Frontal cortex (tissue), 4 donors: Measurements from ENCODE around the gene TAF8. TPM values are rescaled to one million over a fixed set of nuclear protein-coding genes. Genes with fewer than 3 reads are reported as not detected.
A peak's percentile ranks its signal among the peaks of the same experiment; 100 is the strongest.

ENCODE experiments used
- DNase-seq, 2 donors: peaks; one replicate each; pipeline ENCODE4 v3.0.0; 2012; ENCODE audit warnings: low spot score in 2 of 2
- FAIRE-seq: peaks from 2 replicates; lab custom pipeline; 2012; peaks lifted over from hg19 to GRCh38; lab: Jason Lieb, UNC
- total RNA-seq: library from RNA; depleted of rRNA; stranded (reverse); fragments of >200 nt; gene quantifications from one replicate; pipeline ENCODE4 v1.2.3, GENCODE V29; 2014
- donor health status: control.
- donor health status: control.
- donor health status: control.

Gene TAF8
- total RNA-seq, 1 donor from 2014 or later, result 4.5 TPM

- DNase-seq (no peak), FAIRE-seq (no peak)
These were observed 41.3 kb downstream of the TAF8 start for GRCh38 chr6:42091718-42092023.

GRCh38 chr6:42093582-42094329 is 43.4 kb downstream of the TAF8 start:
- DNase-seq, result no peak
- no peak for FAIRE-seq

- DNase-seq (no peak), FAIRE-seq (no peak)
These were observed 44.8 kb downstream of the TAF8 start for GRCh38 chr6:42095094-42095493.

- FAIRE-seq (no peak), DNase-seq (no peak)
These were observed 45.6 kb downstream of the TAF8 start for GRCh38 chr6:42095776-42096541.

- no peak for DNase-seq
- FAIRE-seq, result no peak
These were observed 49.2 kb downstream of the TAF8 start for GRCh38 chr6:42099340-42100028.

- FAIRE-seq, result no peak
These were observed 49.9 kb downstream of the TAF8 start for GRCh38 chr6:42100029-42100901.

GRCh38 chr6:42101186-42101657 is 50.9 kb downstream of the TAF8 start:
- no peak for FAIRE-seq
- DNase-seq, result no peak

More at GRCh38 chr6:42100029-42100901, 49.9 kb downstream of the TAF8 start:
- no peak for DNase-seq

- DNase-seq, result no peak
- FAIRE-seq, result no peak
These were observed 52.9 kb downstream of the TAF8 start for GRCh38 chr6:42103216-42103615.

GRCh38 chr6:42103753-42104094 is 53.4 kb downstream of the TAF8 start:
- DNase-seq, result no peak
- no peak for FAIRE-seq

- DNase-seq, result peak in 1 of 2 donors; percentile 54
These were observed 53.9 kb downstream of the TAF8 start for GRCh38 chr6:42104095-42104803.

GRCh38 chr6:42104804-42105125 is 54.4 kb downstream of the TAF8 start:
- FAIRE-seq, result no peak

More at GRCh38 chr6:42104095-42104803, 53.9 kb downstream of the TAF8 start:
- no peak for FAIRE-seq

GRCh38 chr6:42105156-42105648 is 54.9 kb downstream of the TAF8 start:
- FAIRE-seq (no peak), DNase-seq (no peak)

More at GRCh38 chr6:42104804-42105125, 54.4 kb downstream of the TAF8 start:
- no peak for DNase-seq

- DNase-seq (no peak), FAIRE-seq (no peak)
These were observed 55.4 kb downstream of the TAF8 start for GRCh38 chr6:42105709-42106108.

- DNase-seq, result no peak
- FAIRE-seq, result no peak
These were observed 56.0 kb downstream of the TAF8 start for GRCh38 chr6:42106112-42107023.

- DNase-seq, result no peak
- FAIRE-seq, result no peak
These were observed 57.7 kb downstream of the TAF8 start for GRCh38 chr6:42108071-42108470.

- DNase-seq (no peak), FAIRE-seq (no peak)
These were observed 60.4 kb downstream of the TAF8 start for GRCh38 chr6:42110683-42111082.

- DNase-seq (no peak), FAIRE-seq (no peak)
These were observed 62.0 kb downstream of the TAF8 start for GRCh38 chr6:42112351-42112750.

- FAIRE-seq (no peak), DNase-seq (no peak)
These were observed 63.8 kb downstream of the TAF8 start for GRCh38 chr6:42113936-42114636.
